NT2/D1 (cell line): Measurements from ENCODE around the gene FBXW11.
"Not testable (repeated sequence)": the region's sequence is repeated elsewhere in the genome, so short reads cannot be mapped to it uniquely, and the experiment has no call there.

Source experiments
- DNase-seq: peaks from one replicate; pipeline ENCODE4 v3.0.0-alpha.2; 2011; ENCODE audit warnings: low read depth, low spot score
- H3K27me3 ChIP-seq: 2 replicates; pipeline ENCODE4 v1.6.0; 2011; ENCODE audit warnings: mild to moderate bottlenecking; ENCODE audit not compliant: insufficient read length, insufficient read depth
- H3K36me3 ChIP-seq: 2 replicates; pipeline ENCODE4 v1.6.1; 2011; ENCODE audit warnings: mild to moderate bottlenecking, low read length, mixed read lengths; ENCODE audit not compliant: insufficient read depth, insufficient read length
- H3K4me1 ChIP-seq: 2 replicates; pipeline ENCODE4 v1.5.1; 2011; ENCODE audit not compliant: insufficient read depth, insufficient read length
- H3K4me3 ChIP-seq: 2 replicates; pipeline ENCODE4 v1.5.1; 2011; ENCODE audit warnings: low read depth; ENCODE audit not compliant: insufficient read length
- H3K9ac ChIP-seq: 2 replicates; pipeline ENCODE4 v1.6.0; 2011; ENCODE audit warnings: low read depth; ENCODE audit not compliant: insufficient read length
- H3K9me3 ChIP-seq: 2 replicates; pipeline ENCODE4 v1.5.1; 2011; ENCODE audit warnings: mild to moderate bottlenecking, low read length; ENCODE audit not compliant: insufficient read depth
- SUZ12 ChIP-seq: IDR thresholded peaks from 2 replicates; pipeline ENCODE4 v1.6.1; 2011; ENCODE audit not compliant: insufficient read length, insufficient read depth; ENCODE audit errors: extremely low read depth
- YY1 ChIP-seq: IDR thresholded peaks from 2 replicates; pipeline ENCODE4 v1.6.1; 2011; ENCODE audit not compliant: insufficient read length, insufficient read depth
- ZNF274 ChIP-seq: IDR thresholded peaks from 2 replicates; pipeline ENCODE4 v1.6.1; 2011; ENCODE audit warnings: mild to moderate bottlenecking, low read depth, low read length

The FBXW11 gene

DNA sequence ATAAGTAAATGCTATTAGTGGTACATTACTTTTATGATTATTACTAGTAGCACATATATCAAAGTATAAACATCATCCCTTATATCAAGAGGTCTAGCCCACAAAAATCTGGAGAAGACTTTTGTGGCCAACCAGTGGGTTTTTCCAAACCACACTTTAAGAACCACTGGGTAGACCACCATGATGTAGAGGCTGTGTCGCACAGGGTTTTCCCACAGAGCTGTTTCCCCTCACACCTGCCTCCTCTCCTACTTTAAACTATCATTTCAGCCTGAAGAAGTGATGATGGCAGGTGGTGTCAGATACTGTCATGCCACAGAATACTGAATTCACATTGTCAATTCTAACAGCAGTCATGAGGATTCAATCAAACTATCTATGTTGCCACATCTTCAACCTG lies 109.2 kb downstream of the FBXW11 start:
- Histone ChIP-seq H3K27me3 (no peaks in the 10 kb centered on the region), H3K9me3 (no peaks in the 10 kb centered on the region), H3K9ac (no peak overlapping the region), H3K36me3 (peaks cover 27% of the 10 kb centered on the region), H3K4me1 (no peaks in the 10 kb centered on the region), H3K4me3 (no peak overlapping the region)
- TF ChIP-seq SUZ12 (no peak), YY1 (no peak), ZNF274 (no peak)
- no peak for DNase-seq

DNA sequence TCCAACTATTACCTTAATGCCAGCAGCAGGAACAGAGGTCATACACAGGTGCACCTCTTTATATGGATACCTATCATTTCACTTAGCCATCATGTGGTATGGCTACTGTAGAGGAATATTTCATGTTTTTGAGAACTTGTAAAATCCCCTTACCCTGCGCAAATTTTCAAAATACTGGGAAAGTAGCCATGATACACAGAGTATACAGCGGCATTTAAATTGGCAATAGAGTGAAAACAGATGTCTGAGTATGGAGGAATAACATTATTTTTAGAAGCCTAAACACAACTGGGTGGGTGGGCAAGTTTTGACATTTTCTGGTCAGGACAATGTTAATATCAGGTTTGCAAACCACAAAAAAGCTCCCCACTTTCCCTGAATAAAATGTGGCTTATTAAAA lies 111.4 kb downstream of the FBXW11 start:
- DNase-seq = no peak
- H3K36me3 ChIP-seq = peaks cover 30% of the 10 kb centered on the region

DNA sequence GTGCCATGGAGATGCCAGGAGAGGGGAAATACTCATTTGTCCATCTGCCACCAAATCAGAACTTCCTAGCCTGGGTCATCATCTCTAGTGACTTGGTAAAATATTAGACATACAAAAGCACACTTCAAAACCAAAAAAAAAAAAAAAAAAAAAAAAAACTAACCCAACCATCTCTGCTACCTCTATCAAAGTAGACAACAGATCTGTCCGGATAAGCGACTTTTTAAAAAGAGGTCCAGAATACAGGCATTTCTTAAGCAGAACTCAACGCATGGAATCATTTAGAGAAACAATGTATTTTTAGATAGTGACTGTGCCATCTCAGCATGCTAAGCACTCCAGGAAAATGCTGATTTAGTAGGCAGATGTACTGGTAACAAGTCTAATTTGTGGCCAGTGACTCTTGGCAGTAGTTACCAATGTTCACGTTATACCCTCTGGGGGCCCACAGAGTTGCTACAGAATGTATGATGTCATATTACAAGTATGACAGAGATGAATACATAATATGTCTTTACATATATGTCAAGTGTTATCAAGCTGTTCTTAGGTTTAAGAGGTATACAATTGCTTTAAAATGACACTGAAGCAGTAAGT lies 113.0 kb downstream of the FBXW11 start:
- H3K9me3 ChIP-seq = no peaks in the 10 kb centered on the region
- no peak for DNase-seq
- no peaks in the 10 kb centered on the region for H3K4me1 ChIP-seq
- no peaks in the 10 kb centered on the region for H3K27me3 ChIP-seq
- H3K9ac ChIP-seq = no peak overlapping the region
- H3K36me3 ChIP-seq = peaks cover 30% of the 10 kb centered on the region
- TF ChIP-seq ZNF274 (no peak), SUZ12 (no peak), YY1 (no peak)
- H3K4me3 ChIP-seq = no peak overlapping the region

More for the DNA sequence above, 111.4 kb downstream of the FBXW11 start:
- H3K9ac ChIP-seq = no peak overlapping the region
- H3K4me3 ChIP-seq = no peak overlapping the region
- H3K27me3 ChIP-seq = no peaks in the 10 kb centered on the region
- no peaks in the 10 kb centered on the region for H3K9me3 ChIP-seq
- no peak for TF ChIP-seq SUZ12
- no peak for TF ChIP-seq ZNF274
- TF ChIP-seq YY1 = no peak
- no peaks in the 10 kb centered on the region for H3K4me1 ChIP-seq

DNA sequence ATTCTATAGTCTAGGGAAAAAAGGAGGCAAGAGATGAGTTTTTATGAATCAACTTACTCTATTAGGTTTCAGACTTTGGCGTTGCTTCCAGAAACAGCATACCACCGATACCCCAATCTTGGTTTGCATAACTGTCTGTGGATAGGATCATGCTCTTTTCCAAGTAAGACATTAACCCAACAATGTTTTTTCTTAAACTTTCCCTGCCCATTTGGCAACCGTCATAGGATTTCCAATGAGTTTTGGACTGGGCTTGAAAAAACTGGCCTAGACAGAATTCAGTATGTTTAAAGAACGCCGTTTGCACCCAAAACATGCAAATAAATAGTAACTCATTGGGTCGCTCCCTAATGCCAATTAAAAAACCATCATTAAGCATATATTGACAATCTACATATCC lies 114.8 kb downstream of the FBXW11 start:
- Histone ChIP-seq H3K27me3 (no peaks in the 10 kb centered on the region), H3K9ac (no peak overlapping the region), H3K4me3 (no peak overlapping the region), H3K36me3 (peaks cover 21% of the 10 kb centered on the region), H3K4me1 (no peaks in the 10 kb centered on the region), H3K9me3 (no peaks in the 10 kb centered on the region)
- no peak for DNase-seq
- TF ChIP-seq ZNF274 = no peak
- TF ChIP-seq YY1 = no peak
- TF ChIP-seq SUZ12 = no peak

DNA sequence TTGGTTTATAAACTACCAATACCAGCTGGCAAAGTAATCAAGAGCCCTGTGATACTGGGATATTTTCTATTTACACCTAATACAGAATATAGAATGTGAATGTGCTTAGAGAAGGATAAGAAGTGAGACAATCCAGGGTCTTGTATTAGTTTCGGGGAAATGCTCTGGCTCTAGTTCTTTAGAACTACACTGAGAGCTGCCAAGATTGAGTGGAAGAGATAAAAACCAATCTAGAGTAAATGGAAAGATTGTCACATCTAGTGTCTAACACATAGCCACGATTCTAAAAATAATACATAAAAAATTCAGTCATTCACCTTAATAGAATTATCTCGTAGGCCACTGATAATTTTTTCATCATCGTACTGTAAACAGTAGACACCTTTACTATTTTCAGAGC lies 115.3 kb downstream of the FBXW11 start:
- Histone ChIP-seq H3K4me3 (no peak overlapping the region), H3K27me3 (no peaks in the 10 kb centered on the region), H3K9ac (no peak overlapping the region), H3K9me3 (no peaks in the 10 kb centered on the region), H3K4me1 (no peaks in the 10 kb centered on the region), H3K36me3 (peaks cover 17% of the 10 kb centered on the region)
- DNase-seq = no peak
- TF ChIP-seq SUZ12 = no peak
- TF ChIP-seq ZNF274 = no peak
- TF ChIP-seq YY1 = no peak

DNA sequence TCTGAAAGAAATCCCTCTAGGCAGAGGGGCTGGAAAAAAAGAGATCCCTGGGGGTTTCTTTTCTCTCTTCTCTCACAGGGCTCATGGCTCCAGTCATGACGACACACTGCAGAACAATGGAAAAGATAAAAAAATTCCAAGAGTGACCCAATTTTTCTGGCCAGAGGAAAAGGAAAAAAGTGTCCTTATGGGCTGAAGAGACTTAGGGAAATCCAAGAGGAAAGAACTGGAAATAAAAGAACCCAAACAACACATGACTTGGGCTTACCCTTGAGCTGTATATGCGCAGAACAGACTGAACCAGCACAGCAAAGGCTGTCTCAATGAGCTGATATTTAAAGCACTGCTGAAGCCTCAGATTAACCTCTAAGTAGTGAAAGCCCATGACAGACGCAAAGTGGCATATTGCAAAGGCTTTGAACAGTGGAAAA lies 118.4 kb downstream of the FBXW11 start:
- Histone ChIP-seq H3K9me3 (no peaks in the 10 kb centered on the region), H3K9ac (no peak overlapping the region), H3K27me3 (no peaks in the 10 kb centered on the region), H3K36me3 (peaks cover 12% of the 10 kb centered on the region), H3K4me1 (no peaks in the 10 kb centered on the region), H3K4me3 (no peak overlapping the region)
- TF ChIP-seq ZNF274 = no peak
- TF ChIP-seq SUZ12 = no peak
- TF ChIP-seq YY1 = no peak
- no peak for DNase-seq

DNA sequence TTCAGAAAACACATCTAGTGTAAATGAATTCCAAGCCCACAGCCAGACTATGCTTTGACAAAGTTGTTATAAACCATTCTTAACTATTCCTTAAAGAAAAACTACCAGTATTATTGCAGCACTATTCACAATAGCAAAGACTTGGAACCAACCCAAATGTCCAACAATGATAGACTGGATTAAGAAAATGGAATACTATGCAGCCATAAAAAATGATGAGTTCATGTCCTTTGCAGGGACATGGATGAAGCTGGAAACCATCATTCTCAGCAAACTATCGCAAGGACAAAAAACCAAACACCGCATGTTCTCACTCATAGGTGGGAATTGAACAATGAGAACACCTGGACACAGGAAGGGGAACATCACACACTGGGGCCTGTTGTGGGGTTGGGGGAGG lies 120.4 kb downstream of the FBXW11 start:
- H3K36me3 ChIP-seq = peaks cover 12% of the 10 kb centered on the region
- DNase-seq, H3K9ac ChIP-seq, H3K4me3 ChIP-seq, H3K9me3 ChIP-seq, H3K4me1 ChIP-seq, H3K27me3 ChIP-seq: not testable (repeated sequence)
